HepG2 (cell line): Measurements from ENCODE around the gene SLC13A3. TPM values are rescaled to one million over a fixed set of nuclear protein-coding genes. Genes with fewer than 3 reads are reported as not detected.
A peak's percentile ranks its signal among the peaks of the same experiment; 100 is the strongest.

Experiments
- GATA4 ChIP-seq: sonication (generic); IDR thresholded peaks from 2 replicates; pipeline ENCODE4 v1.6.1; 2016; ENCODE audit warnings: antibody characterized with exemption, low read depth, borderline replicate concordance
- KAT7 ChIP-seq: IDR thresholded peaks from 2 replicates; pipeline ENCODE4 v1.6.1; 2018; ENCODE audit warnings: borderline replicate concordance, missing compliant biosample characterization
- KLF6 ChIP-seq: IDR thresholded peaks from 2 replicates; pipeline ENCODE4 v1.8.0; 2016; ENCODE audit warnings: missing biosample characterization, missing genetic modification reagents
- MTA3 ChIP-seq: sonication (generic); formaldehyde crosslinking; IDR thresholded peaks from 2 replicates; pipeline ENCODE4 v1.4.0; 2020; ENCODE audit warnings: missing genetic modification reagents
- PHF20 ChIP-seq: sonication (generic); formaldehyde crosslinking; IDR thresholded peaks from 2 replicates; pipeline ENCODE4 v1.5.0; 2020; ENCODE audit warnings: mild to moderate bottlenecking, missing genetic modification reagents
- SMAD1 ChIP-seq: sonication (generic); formaldehyde crosslinking; IDR thresholded peaks from 2 replicates; pipeline ENCODE4 v1.4.0; 2020; ENCODE audit warnings: missing genetic modification reagents, low read depth, mild to moderate bottlenecking, borderline replicate concordance
- STAG1 ChIP-seq: sonication (generic); formaldehyde crosslinking; IDR thresholded peaks from 2 replicates; pipeline ENCODE4 v1.4.0; 2020; ENCODE audit warnings: missing genetic modification reagents
- WIZ ChIP-seq: sonication (generic); formaldehyde crosslinking; IDR thresholded peaks from 2 replicates; pipeline ENCODE4 v1.5.1; 2020; ENCODE audit warnings: mild to moderate bottlenecking, missing genetic modification reagents
- ZBTB1 ChIP-seq: sonication (generic); formaldehyde crosslinking; IDR thresholded peaks from 2 replicates; pipeline ENCODE4 v1.4.0; 2020; ENCODE audit warnings: missing genetic modification reagents, borderline replicate concordance
- ZNF33A ChIP-seq: sonication (generic); formaldehyde crosslinking; IDR thresholded peaks from 2 replicates; pipeline ENCODE4 v1.5.1; 2020; ENCODE audit warnings: missing genetic modification reagents, mild to moderate bottlenecking, moderate library complexity, borderline replicate concordance
- ZNF629 ChIP-seq: sonication (generic); formaldehyde crosslinking; conservative IDR thresholded peaks from 2 replicates; pipeline ENCODE4 v1.5.0; 2020; ENCODE audit warnings: missing genetic modification reagents
- ZSCAN25 ChIP-seq: sonication (generic); formaldehyde crosslinking; IDR thresholded peaks from 2 replicates; pipeline ENCODE4 v1.8.0; 2022; ENCODE audit warnings: mild to moderate bottlenecking, missing genetic modification reagents
- polyA plus RNA-seq, 8 experiments: library from polyadenylated mRNA; depleted of rRNA in 3 of 8; stranded (reverse) in 7 of 8; unstranded in 1 of 8; fragments of >200 nt; fragmentation: Illumina TruSeq in 4 of 8; extraction: Trizol in 4 of 8; gene quantifications; 2 replicates each; pipeline versions ENCODE4 v1.2.1 to v1.2.3, GENCODE V29; 2011 to 2016; ENCODE audit warnings: low read depth in 4 of 8, missing spikeins in 1 of 8, mixed read lengths in 1 of 8; ENCODE audit not compliant: insufficient read depth in 1 of 8
- total RNA-seq, 5 experiments: library from RNA; depleted of rRNA; stranded (reverse); fragments of >200 nt; fragmentation: Illumina TruSeq; extraction: Trizol; gene quantifications; 2 replicates each; pipeline ENCODE4 v1.2.3, GENCODE V29; 2016; ENCODE audit warnings: low read depth in 1 of 5
- TF ChIP-seq, protein P1 (sequence below): sonication (generic); formaldehyde crosslinking; IDR thresholded peaks from 2 replicates; pipeline ENCODE4 v1.5.0; 2020; ENCODE audit warnings: mild to moderate bottlenecking, missing genetic modification reagents, borderline replicate concordance
- TF ChIP-seq, protein P2 (sequence below): sonication (generic); formaldehyde crosslinking; IDR thresholded peaks from 2 replicates; pipeline ENCODE4 v1.4.0; 2020; ENCODE audit warnings: mild to moderate bottlenecking, low read depth, missing genetic modification reagents
- TF ChIP-seq, protein P3 (sequence below): sonication (generic); formaldehyde crosslinking; IDR thresholded peaks from 2 replicates; pipeline ENCODE4 v1.9.0; 2021; ENCODE audit warnings: missing genetic modification reagents, borderline replicate concordance

The SLC13A3 gene
- total and polyA plus RNA-seq, 2 of the 13 experiments (the other 11 are each of a cell fraction or from before 2014, with no cell fraction given) = 66.5 to 76.0 TPM

- TF ChIP-seq ZBTB1 (CRISPR knock-in tag) (no peak), ZNF33A (CRISPR knock-in tag) (no peak), ZNF629 (CRISPR knock-in tag) (no peak), WIZ (no peak), GATA4 (no peak), STAG1 (CRISPR knock-in tag) (peak; percentile 82), KAT7 (no peak), KLF6 (CRISPR knock-in tag) (no peak), SMAD1 (CRISPR knock-in tag) (no peak), PHF20 (CRISPR knock-in tag) (no peak), MTA3 (CRISPR knock-in tag) (no peak), ZSCAN25 (CRISPR knock-in tag) (no peak)
- TF ChIP-seq, protein P1, sequence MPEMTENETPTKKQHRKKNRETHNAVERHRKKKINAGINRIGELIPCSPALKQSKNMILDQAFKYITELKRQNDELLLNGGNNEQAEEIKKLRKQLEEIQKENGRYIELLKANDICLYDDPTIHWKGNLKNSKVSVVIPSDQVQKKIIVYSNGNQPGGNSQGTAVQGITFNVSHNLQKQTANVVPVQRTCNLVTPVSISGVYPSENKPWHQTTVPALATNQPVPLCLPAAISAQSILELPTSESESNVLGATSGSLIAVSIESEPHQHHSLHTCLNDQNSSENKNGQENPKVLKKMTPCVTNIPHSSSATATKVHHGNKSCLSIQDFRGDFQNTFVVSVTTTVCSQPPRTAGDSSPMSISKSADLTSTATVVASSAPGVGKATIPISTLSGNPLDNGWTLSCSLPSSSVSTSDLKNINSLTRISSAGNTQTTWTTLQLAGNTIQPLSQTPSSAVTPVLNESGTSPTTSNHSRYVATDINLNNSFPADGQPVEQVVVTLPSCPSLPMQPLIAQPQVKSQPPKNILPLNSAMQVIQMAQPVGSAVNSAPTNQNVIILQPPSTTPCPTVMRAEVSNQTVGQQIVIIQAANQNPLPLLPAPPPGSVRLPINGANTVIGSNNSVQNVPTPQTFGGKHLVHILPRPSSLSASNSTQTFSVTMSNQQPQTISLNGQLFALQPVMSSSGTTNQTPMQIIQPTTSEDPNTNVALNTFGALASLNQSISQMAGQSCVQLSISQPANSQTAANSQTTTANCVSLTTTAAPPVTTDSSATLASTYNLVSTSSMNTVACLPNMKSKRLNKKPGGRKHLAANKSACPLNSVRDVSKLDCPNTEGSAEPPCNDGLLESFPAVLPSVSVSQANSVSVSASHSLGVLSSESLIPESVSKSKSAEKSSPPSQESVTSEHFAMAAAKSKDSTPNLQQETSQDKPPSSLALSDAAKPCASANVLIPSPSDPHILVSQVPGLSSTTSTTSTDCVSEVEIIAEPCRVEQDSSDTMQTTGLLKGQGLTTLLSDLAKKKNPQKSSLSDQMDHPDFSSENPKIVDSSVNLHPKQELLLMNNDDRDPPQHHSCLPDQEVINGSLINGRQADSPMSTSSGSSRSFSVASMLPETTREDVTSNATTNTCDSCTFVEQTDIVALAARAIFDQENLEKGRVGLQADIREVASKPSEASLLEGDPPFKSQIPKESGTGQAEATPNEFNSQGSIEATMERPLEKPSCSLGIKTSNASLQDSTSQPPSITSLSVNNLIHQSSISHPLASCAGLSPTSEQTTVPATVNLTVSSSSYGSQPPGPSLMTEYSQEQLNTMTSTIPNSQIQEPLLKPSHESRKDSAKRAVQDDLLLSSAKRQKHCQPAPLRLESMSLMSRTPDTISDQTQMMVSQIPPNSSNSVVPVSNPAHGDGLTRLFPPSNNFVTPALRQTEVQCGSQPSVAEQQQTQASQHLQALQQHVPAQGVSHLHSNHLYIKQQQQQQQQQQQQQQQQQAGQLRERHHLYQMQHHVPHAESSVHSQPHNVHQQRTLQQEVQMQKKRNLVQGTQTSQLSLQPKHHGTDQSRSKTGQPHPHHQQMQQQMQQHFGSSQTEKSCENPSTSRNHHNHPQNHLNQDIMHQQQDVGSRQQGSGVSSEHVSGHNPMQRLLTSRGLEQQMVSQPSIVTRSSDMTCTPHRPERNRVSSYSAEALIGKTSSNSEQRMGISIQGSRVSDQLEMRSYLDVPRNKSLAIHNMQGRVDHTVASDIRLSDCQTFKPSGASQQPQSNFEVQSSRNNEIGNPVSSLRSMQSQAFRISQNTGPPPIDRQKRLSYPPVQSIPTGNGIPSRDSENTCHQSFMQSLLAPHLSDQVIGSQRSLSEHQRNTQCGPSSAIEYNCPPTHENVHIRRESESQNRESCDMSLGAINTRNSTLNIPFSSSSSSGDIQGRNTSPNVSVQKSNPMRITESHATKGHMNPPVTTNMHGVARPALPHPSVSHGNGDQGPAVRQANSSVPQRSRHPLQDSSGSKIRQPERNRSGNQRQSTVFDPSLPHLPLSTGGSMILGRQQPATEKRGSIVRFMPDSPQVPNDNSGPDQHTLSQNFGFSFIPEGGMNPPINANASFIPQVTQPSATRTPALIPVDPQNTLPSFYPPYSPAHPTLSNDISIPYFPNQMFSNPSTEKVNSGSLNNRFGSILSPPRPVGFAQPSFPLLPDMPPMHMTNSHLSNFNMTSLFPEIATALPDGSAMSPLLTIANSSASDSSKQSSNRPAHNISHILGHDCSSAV = no peak
- TF ChIP-seq, protein P2, sequence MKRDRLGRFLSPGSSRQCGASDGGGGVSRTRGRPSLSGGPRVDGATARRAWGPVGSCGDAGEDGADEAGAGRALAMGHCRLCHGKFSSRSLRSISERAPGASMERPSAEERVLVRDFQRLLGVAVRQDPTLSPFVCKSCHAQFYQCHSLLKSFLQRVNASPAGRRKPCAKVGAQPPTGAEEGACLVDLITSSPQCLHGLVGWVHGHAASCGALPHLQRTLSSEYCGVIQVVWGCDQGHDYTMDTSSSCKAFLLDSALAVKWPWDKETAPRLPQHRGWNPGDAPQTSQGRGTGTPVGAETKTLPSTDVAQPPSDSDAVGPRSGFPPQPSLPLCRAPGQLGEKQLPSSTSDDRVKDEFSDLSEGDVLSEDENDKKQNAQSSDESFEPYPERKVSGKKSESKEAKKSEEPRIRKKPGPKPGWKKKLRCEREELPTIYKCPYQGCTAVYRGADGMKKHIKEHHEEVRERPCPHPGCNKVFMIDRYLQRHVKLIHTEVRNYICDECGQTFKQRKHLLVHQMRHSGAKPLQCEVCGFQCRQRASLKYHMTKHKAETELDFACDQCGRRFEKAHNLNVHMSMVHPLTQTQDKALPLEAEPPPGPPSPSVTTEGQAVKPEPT (CRISPR knock-in tag) = no peak
- TF ChIP-seq, protein P3, sequence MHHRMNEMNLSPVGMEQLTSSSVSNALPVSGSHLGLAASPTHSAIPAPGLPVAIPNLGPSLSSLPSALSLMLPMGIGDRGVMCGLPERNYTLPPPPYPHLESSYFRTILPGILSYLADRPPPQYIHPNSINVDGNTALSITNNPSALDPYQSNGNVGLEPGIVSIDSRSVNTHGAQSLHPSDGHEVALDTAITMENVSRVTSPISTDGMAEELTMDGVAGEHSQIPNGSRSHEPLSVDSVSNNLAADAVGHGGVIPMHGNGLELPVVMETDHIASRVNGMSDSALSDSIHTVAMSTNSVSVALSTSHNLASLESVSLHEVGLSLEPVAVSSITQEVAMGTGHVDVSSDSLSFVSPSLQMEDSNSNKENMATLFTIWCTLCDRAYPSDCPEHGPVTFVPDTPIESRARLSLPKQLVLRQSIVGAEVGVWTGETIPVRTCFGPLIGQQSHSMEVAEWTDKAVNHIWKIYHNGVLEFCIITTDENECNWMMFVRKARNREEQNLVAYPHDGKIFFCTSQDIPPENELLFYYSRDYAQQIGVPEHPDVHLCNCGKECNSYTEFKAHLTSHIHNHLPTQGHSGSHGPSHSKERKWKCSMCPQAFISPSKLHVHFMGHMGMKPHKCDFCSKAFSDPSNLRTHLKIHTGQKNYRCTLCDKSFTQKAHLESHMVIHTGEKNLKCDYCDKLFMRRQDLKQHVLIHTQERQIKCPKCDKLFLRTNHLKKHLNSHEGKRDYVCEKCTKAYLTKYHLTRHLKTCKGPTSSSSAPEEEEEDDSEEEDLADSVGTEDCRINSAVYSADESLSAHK (CRISPR knock-in tag) = no peak
Measured at GRCh38 chr20:46544576-46544975, 106.7 kb downstream of the SLC13A3 start (continued).
